GM21786 (cell line): ENCODE data around the gene ALG12.

ENCODE experiments used
- ATAC-seq: cut with Tn5 transposase; IDR thresholded peaks from one replicate; pipeline ENCODE4 v1.9.1; 2021; ENCODE audit not compliant: unreplicated experiment

ALG12 gene

GRCh38 chr22:49958366-49958921, 40.2 kb upstream of the ALG12 start:
- no peak for ATAC-seq

GRCh38 chr22:49957826-49958365, 39.7 kb upstream of the ALG12 start:
- ATAC-seq: no peak

- ATAC-seq: no peak
Observed at GRCh38 chr22:49956914-49957825, 38.9 kb upstream of the ALG12 start.

- no peak for ATAC-seq
Observed at GRCh38 chr22:49956418-49956770, 38.2 kb upstream of the ALG12 start.

- no peak for ATAC-seq
Observed at GRCh38 chr22:49955581-49956417, 37.6 kb upstream of the ALG12 start.

GRCh38 chr22:49954991-49955580, 36.8 kb upstream of the ALG12 start:
- ATAC-seq: no peak

- no peak for ATAC-seq
Observed at GRCh38 chr22:49954354-49954753, 36.1 kb upstream of the ALG12 start.

- ATAC-seq: no peak
Observed at GRCh38 chr22:49953680-49954344, 35.6 kb upstream of the ALG12 start.

GRCh38 chr22:49953027-49953679, 34.9 kb upstream of the ALG12 start:
- ATAC-seq: no peak

- ATAC-seq: no peak
Observed at GRCh38 chr22:49951986-49952896, 34.0 kb upstream of the ALG12 start.

- ATAC-seq: no peak
Observed at GRCh38 chr22:49951678-49951985, 33.4 kb upstream of the ALG12 start.

- ATAC-seq: no peak
Observed at GRCh38 chr22:49951000-49951677, 32.9 kb upstream of the ALG12 start.

- no peak for ATAC-seq
Observed at GRCh38 chr22:49950396-49950994, 32.3 kb upstream of the ALG12 start.

GRCh38 chr22:49949914-49950292, 31.7 kb upstream of the ALG12 start:
- ATAC-seq: no peak

- ATAC-seq: no peak
Observed at GRCh38 chr22:49948958-49949913, 31.0 kb upstream of the ALG12 start.

GRCh38 chr22:49948116-49948957, 30.1 kb upstream of the ALG12 start:
- ATAC-seq: no peak
